HG03045 (cell line): ENCODE data around the gene LEKR1.
"Not testable (repeated sequence)": the region's sequence is repeated elsewhere in the genome, so short reads cannot be mapped to it uniquely, and the experiment has no call there.

Experiments used
- ATAC-seq: cut with Tn5 transposase; IDR thresholded peaks from one replicate; pipeline ENCODE4 v1.9.1; 2021; ENCODE audit warnings: mild to moderate bottlenecking, moderate library complexity; ENCODE audit not compliant: unreplicated experiment

Gene LEKR1

GRCh38 chr3:156803952-156804741 lies 22.0 kb upstream of the LEKR1 start:
- ATAC-seq, result no peak

GRCh38 chr3:156806698-156807097 lies 19.5 kb upstream of the LEKR1 start:
- ATAC-seq, result no peak

- no peak for ATAC-seq
Measured at GRCh38 chr3:156808025-156808424, 18.1 kb upstream of the LEKR1 start.

DNA sequence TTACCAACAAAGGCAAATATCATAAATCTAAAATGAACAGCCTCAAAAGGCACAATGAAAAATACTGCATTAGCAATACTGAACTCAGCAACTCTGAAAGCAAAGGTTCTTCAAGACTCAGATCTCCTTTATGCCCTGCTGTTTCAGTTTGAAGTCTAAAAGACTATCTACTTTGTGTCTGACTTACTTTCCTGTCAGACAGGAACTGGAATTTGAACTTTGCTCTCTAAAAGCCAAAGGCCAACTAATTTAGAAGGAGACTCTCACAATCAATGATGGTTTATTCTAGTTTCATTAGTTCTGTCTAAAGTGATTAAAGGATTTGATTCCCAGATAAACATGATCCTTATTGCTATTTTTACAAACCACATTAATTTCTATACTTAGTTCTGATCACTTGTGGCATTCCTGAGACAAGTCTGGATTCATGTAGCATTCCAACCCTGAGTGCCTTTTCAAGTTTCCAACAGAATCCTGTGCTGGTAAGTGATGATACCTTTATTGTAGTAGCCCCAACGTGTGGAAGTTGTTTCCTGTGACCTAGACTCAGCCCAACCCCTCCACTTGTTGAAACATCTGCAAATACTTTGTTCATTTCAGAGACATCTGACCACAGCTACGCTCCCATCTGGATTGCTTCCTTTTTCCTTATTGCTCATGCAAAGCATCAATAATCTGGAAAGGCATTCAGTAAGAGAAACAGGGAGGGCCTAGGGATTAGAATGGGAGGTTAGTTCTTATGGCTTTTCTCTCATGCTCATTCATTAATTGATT lies 14.9 kb upstream of the LEKR1 start:
- no peak for ATAC-seq

DNA sequence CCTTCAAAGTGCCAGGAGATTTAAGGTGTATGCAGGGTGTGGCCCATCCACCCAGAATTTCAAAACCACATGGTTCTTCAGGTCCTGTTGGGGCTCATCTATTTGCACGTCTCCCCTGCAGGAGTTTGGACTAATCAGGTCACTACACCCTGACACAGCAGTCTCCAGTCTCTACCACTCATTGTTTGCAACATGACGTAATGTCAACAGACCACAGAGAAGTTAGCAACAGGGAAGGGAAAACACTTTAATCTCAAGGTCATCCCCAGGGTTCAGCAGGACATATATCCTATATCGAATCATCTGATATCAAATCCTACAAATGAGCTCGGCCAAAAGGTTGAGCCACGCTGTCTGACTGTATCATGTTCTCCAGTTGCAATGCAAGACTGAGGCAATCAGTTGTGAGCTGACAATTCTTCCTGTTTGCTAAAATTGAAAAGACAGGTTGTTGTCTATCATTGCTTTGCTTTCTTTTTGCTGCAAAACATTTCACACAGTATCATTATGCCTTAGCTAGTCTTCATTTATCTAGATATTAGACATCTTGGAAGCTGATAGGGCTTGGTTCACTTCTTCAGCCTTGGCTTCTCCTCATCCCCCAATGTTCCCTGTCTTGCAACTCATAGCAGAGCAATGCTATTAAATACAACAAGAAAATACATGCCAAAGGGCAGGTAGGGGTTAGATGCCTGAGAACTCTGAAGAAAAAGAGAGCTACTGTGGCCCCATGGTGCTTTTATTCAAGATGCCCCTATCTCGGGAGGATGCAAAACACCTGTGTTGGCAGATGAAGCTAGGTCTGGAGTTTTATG lies 13.4 kb upstream of the LEKR1 start:
- ATAC-seq, result no peak

DNA sequence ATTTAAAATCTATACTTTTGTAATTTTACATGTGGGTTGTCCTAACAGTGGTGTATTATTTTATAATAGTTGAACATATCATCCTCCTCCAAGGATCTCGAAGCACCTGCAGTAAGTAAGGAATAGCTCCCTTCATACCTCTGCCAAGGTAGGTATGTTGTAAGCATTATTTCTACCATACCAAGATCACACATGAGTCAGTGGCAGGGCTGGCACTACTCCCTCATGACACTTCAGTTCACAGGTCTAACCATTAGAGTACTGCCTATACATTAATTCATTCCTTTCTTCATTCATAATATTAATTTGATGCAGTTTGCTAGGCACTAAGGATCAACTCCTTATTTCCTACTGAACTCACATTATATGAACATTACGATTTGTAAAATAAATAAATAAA lies 11.9 kb upstream of the LEKR1 start:
- no peak for ATAC-seq

DNA sequence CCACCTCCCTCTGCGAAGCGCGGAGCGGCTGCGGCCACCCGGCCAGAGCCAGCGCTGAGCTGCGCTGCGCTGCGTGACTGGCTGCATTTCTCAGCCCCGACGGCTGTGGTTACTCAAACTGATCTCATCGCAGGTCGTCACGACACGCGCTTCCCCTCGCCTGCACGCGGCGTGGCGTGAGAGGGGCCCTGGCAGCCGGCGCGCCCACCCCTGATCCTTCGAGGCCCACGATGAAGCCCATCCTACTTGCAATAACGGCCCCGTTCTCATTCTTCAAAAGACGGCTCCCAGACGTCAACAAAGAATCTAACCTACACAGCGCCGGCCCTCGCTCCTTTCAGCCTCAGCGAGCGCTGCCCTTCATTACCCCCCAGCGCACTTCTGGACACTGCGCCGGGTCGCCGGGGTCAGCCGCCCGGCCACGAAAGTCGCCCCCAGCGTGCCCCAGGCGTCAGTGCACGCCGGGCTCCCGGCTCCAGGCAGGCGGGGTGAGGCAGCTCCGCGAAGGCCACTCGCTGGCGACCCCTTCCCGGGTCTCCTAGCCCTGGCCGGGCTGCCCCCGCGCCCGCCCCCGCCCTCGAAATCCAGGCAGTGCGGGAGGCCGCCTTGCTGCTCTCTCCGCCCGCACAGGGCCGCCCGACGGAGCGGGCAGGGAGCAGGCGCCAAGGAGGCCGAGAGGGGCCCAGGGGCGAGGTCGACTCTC lies 9.9 kb upstream of the LEKR1 start:
- ATAC-seq, result peak; percentile 39

DNA sequence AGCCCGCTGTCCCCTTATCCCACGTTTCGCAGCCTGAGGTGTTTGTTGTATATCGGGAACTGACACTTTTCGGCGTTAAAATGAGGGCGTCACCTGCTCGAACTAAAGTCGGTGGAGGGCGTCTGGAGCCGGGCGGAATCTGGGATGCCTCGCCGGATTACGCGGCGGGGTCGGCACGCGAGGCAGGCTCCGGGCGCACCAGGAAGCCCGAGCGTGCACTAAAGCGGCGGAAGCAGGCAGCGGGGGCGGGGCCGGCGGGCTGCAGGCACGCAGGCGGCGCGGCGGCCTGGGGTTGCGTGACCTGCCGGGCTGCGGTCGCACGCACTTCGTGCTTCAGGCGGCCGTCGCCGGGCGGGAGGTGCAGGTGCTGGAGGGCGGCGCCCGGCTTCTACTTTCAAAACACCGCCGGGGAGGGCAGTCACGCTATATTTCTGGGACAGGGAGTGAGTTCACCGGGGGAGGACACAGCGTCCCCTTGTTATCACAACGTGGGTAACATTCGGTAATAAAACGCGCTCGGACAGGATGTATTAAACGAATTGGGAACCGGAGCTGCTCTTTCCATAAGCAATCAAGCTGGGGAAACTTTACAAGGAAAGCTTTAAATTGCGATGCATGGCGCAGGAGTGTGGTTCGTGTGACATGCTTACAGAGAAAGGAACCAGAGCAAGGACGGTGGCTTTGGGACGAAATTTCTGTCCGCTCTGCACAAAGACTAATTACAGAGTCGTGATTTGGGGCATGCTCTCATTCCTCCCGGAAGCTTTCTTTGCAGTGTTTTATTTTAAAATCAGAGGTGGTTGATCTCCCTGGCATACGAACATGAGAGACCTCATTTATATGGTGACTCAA lies 9.1 kb upstream of the LEKR1 start:
- ATAC-seq, result peak; percentile 70

DNA sequence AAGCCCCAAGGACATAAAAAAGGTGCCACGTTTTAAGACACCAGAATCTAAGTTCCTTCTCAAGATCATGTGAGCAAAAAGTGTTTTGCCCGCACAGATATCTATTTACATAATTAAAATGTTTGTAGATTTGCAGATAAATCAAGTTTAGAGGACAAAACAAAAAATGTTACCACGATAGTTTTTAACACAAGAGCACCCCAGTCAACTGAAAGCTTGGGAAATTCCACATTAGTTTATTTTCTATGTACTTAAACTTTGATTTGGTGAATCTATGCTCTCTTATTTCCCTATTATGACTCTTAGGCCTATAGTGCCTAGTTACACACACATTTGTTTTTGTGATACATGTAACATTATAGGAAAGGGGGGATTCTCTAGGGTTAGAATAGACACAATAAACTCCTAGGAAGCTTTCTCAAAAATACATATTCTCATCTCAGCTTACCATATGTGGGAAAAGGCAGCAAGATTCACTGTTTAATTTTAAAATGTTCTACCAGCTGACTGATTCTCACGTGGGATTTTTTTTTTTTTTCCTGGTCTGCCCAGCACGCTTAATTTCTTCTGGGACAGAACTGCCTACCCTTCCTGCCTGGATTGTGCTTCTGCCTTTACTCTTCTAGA lies 8.4 kb upstream of the LEKR1 start:
- ATAC-seq, result no peak

GRCh38 chr3:156818273-156818651 lies 7.9 kb upstream of the LEKR1 start:
- no peak for ATAC-seq

DNA sequence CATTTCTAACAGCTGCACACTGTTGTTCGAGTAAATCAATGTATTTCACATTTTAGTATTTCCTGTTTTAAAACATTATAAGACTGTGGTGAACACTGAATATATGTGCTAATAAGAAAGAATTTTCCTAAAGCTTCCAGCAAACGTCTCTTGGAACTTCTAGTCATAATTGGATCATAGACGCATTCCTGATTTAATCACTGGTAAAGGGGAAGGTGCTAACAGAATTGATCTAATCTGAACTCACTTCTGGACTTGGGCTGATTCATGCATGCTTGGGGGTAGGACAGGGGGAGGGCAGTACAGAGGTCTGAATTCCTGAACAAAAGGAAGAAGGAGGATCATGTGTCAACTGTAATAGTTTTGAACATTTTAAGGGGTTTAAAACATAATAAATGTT lies 7.3 kb upstream of the LEKR1 start:
- no peak for ATAC-seq

DNA sequence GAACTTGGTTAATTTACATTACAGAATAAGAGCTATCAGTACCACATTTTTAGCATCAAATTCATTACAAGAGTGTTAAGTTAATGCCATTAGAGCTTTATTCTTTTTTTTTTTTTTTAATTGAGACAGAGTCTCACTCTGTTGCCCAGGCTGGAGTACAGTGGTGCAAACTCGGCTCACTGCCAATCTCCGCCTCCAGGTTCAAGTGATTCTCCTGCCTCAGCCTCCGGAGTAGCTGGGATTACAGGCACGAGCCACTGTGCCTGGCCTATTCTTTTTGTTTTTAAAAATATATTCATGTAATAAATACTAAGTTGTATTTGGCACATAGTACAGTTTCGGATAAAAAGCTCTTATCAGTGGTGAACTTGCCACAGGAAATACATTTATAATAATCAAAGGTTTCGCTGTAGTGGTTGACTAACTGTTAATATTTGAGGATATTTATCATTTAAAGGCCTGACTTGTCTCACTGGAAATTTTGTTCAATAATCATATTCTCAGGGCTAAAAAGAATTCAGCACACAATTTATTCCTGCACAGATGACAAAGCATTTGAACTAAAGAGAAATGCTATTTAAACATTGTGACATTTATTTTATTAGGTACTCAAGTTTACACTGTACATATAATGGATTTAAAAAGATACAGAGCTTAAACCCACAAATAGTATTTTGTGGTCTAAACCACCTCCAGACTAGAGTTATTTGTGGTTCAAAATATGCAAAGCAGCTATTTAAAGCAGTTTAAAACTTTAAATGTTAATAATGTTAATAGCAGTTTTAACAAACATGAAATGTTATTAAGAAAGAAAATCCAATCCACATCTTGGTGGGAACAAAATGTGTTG lies 6.1 kb upstream of the LEKR1 start:
- no peak for ATAC-seq

DNA sequence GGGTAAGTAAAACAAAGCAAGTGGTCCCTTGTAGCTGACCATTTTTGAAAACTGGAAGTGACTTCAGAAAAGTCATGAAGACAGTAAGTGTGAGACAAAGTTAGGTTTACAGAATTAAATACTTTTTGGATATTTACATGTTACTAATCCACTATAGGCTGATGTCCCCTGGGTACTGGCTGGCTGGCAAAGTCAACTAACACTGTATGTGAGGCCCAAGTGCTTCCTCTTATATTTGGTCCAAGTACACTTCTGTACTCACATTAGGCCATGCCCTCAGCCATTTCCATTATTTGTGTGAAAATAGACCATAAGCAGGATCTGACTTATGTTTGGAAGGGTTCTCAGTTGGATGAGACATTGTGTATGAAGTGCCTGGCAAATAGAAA lies 5.5 kb upstream of the LEKR1 start:
- ATAC-seq, result no peak

DNA sequence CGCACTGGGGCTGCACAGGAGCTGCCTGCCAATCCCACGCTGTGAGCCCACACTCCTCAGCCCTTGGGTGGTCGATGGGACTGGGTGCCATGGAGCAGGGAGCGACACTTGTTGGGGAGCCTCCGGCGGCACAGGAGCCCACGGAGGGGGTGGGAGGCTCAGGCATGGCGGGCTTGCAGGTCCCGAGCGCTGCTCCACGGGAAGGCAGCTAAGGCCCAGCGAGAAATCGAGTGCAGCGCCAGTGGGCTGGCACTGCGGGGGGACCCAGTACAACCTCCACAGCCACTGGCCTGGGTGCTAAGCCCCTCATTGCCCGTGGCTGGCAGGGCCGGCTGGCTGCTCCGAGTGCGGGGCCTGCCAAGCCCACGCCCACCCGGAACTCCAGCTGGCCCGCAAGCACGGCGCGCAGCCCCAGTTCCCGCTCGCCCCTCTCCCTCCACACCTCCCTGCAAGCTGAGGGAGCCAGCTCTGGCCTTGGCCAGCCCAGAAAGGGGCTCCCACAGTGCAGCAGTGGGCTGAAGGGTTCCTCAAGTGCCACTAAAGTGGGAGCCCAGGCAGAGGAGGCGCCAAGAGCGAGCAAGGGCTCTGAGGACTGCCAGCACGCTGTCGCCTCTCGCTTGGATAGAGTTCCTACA lies 3.4 kb upstream of the LEKR1 start:
- ATAC-seq, result not testable (repeated sequence)

DNA sequence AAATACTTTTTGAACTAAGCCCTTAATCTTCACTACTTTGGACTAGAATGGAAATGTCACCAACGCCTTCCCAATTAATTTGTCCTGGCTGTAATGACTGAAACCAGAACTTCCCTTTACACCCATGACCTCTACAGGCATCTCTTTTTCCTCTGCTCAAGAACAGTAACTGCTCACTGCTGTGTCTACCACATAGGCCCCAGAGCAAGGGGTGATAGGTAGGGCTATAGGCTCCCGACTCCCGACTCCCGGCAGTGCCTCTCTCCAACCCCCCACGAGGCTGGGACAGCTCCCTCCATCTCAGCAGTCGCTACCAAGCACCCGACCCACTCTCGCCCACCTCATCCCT lies 384 bp upstream of the LEKR1 start:
- peak; percentile 55 for ATAC-seq

DNA sequence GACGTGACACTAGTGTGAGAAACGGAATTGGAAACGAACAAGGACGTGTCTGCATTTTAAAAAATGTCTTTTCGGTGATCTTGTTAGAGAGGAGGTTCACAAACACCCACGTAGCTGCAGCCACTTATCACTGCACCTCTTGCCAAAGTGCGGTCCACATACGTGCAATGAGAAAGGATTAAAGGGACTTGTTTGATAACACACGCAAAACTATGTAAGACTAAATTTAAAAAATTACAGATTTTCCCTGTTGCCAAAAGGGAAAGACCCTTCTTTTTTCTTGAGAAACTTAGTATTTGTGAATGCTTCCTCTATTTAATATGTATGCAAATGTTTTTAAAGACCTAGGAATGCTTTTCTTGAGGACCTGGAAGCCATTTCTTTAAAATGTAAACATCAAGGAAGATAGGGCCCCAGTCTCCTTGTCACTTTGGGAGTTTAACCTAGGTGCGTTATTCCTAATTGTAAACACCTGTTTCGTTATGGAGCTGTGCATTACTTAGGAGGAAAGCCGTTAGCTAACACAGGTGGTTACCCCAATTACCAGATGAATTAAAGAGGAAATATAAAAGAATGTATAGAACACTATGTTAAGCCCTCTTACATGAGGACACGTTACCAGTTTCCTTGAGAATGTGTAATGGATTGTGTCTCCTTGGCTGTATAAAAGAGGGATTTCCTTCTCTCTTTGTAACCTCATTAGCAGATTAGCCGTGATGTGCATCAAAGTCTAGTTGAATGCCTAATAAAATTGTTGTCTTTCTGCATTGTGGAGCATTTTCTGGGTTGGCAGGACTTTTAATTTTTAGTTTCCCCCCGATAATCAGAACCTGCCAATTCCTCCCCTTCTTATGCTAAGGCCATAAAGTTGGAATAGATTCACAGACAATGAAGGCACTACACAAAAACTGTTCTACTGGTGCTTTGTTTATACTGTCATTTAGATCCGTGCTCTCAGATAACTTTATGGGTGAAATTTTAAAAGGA lies 1.0 kb downstream of the LEKR1 start:
- no peak for ATAC-seq

- no peak for ATAC-seq
Measured at GRCh38 chr3:156831006-156831405, 4.9 kb downstream of the LEKR1 start.
